Measurements from ENCODE around the gene PKD1. TPM values are rescaled to one million over a fixed set of nuclear protein-coding genes. Genes with fewer than 3 reads are reported as not detected.

Gene PKD1
- total and polyA plus RNA-seq, 2 of the 13 experiments (the other 11 are each of a cell fraction or from before 2014, with no cell fraction given) = 22.1 to 23.0 TPM

- TF ChIP-seq ZBTB34 (CRISPR knock-in tag; IDR thresholded peaks at IDR 0.05) (peak; percentile 71; the same call in 1 of the 2 replicates), SKI (IDR thresholded peaks at IDR 0.05; ENCODE audit: partially characterized antibody) (no peak), ZNF24 (IDR thresholded peaks at IDR 0.05) (no peak), JARID2 (CRISPR knock-in tag; IDR thresholded peaks at IDR 0.05; ENCODE audit: insufficient replicate concordance) (no peak), ZSCAN25 (CRISPR knock-in tag; IDR thresholded peaks at IDR 0.05) (no peak), NAIF1 (CRISPR knock-in tag; IDR thresholded peaks at IDR 0.05; ENCODE audit: borderline replicate concordance) (no peak), ZNF138 (CRISPR knock-in tag; IDR thresholded peaks at IDR 0.05; ENCODE audit: low read depth) (no peak), ZNF567 (CRISPR knock-in tag; IDR thresholded peaks at IDR 0.05; ENCODE audit: borderline replicate concordance) (no peak), NFIB (CRISPR knock-in tag; IDR thresholded peaks at IDR 0.05; ENCODE audit: borderline replicate concordance) (no peak), EED (CRISPR knock-in tag; IDR thresholded peaks at IDR 0.05) (no peak), USF2 (IDR thresholded peaks at IDR 0.05; ENCODE audit: low read depth, low read length) (no peak), USF2 (CRISPR knock-in tag; IDR thresholded peaks at IDR 0.05; ENCODE audit: borderline replicate concordance) (no peak), SNAI1 (CRISPR knock-in tag; IDR thresholded peaks at IDR 0.05; ENCODE audit: borderline replicate concordance) (no peak)
- TF ChIP-seq, protein P1, sequence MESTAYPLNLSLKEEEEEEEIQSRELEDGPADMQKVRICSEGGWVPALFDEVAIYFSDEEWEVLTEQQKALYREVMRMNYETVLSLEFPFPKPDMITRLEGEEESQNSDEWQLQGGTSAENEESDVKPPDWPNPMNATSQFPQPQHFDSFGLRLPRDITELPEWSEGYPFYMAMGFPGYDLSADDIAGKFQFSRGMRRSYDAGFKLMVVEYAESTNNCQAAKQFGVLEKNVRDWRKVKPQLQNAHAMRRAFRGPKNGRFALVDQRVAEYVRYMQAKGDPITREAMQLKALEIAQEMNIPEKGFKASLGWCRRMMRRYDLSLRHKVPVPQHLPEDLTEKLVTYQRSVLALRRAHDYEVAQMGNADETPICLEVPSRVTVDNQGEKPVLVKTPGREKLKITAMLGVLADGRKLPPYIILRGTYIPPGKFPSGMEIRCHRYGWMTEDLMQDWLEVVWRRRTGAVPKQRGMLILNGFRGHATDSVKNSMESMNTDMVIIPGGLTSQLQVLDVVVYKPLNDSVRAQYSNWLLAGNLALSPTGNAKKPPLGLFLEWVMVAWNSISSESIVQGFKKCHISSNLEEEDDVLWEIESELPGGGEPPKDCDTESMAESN (CRISPR knock-in tag; conservative IDR thresholded peaks at IDR 0.05) = no peak
- TF ChIP-seq, protein P2, sequence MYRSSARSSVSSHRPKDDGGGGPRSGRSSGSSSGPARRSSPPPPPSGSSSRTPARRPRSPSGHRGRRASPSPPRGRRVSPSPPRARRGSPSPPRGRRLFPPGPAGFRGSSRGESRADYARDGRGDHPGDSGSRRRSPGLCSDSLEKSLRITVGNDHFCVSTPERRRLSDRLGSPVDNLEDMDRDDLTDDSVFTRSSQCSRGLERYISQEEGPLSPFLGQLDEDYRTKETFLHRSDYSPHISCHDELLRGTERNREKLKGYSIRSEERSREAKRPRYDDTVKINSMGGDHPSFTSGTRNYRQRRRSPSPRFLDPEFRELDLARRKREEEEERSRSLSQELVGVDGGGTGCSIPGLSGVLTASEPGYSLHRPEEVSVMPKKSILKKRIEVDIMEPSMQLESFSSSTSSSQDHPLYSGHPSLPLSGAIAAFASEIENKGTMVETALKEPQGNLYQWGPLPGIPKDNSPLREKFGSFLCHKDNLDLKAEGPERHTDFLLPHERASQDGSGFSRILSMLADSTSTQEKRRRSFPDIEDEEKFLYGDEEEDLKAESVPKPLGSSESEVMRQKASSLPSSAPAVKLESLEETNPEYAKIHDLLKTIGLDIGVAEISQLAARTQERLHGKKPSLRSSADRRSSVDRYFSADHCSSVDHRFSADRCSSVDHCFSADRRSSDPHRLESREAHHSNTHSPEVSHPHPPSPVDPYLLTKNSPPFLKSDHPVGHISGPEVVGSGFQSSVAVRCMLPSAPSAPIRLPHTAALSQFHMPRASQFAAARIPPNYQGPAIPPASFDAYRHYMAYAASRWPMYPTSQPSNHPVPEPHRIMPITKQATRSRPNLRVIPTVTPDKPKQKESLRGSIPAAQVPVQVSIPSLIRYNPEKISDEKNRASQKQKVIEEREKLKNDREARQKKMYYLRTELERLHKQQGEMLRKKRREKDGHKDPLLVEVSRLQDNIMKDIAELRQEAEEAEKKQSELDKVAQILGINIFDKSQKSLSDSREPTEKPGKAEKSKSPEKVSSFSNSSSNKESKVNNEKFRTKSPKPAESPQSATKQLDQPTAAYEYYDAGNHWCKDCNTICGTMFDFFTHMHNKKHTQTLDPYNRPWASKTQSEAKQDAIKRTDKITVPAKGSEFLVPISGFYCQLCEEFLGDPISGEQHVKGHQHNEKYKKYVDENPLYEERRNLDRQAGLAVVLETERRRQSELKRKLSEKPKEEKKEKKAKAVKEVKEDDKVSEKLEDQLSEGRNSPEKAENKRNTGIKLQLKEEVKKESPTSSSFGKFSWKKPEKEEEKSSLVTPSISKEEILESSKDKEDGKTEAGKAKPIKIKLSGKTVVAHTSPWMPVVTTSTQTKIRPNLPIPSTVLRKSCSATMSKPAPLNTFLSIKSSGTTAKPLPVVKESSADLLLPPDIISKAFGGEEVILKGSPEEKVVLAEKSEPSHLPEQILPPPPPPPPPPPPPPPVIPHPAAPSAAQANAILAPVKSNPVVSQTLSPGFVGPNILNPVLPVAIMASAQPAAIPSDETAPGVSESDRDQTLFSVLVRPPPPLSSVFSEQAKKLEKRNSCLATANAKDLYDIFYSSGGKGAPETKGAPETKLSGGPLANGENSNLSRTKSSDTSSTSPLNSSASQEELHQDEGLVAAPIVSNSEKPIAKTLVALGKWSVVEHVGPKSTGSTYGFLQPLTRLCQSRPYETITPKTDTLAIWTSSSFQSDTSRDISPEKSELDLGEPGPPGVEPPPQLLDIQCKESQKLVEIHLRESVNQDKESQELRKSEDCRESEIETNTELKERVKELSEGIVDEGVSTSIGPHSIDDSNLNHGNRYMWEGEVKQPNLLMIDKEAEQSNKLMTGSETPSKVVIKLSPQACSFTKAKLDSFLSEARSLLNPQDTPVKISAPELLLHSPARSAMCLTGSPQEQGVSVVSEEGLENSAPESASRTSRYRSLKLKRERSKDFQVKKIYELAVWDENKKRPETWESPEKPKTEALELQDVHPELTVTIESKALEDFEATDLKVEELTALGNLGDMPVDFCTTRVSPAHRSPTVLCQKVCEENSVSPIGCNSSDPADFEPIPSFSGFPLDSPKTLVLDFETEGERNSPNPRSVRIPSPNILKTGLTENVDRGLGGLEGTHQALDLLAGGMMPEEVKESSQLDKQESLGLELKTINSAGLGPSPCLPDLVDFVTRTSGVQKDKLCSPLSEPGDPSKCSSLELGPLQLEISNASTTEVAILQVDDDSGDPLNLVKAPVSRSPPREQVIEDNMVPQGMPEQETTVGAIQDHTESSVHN (CRISPR knock-in tag; IDR thresholded peaks at IDR 0.05) = no peak
Observed at GRCh38 chr16:2147981-2148671, 12.4 kb upstream of the PKD1 start, which contains the start of gene RAB26 (continued).
